Large intestine (tissue), 3 donors: ENCODE measurements around the gene ABCF2. TPM values are rescaled to one million over a fixed set of nuclear protein-coding genes. Genes with fewer than 3 reads are reported as not detected.

Experiments used
- DNase-seq, 2 donors: peaks; one replicate each; pipeline versions ENCODE4 v3.0.0 to v3.0.0-alpha.2; 2013
- H3K27ac ChIP-seq: one replicate; pipeline ENCODE4 v1.5.1; 2013; ENCODE audit warnings: low read length
- H3K27me3 ChIP-seq: 2 replicates; pipeline ENCODE4 v1.6.1; 2013; ENCODE audit warnings: low read length; ENCODE audit not compliant: control insufficient read depth, insufficient read depth
- H3K36me3 ChIP-seq: 2 replicates; pipeline ENCODE4 v1.6.1; 2013; ENCODE audit warnings: low read length; ENCODE audit not compliant: control insufficient read depth, insufficient read depth
- H3K4me1 ChIP-seq: one replicate; pipeline ENCODE4 v1.6.1; 2013; ENCODE audit warnings: low read length; ENCODE audit not compliant: control insufficient read depth, insufficient read depth
- H3K4me3 ChIP-seq: one replicate; pipeline ENCODE4 v1.5.1; 2013; ENCODE audit warnings: low read length
- H3K9me3 ChIP-seq: one replicate; pipeline ENCODE4 v1.6.1; 2013; ENCODE audit warnings: mild to moderate bottlenecking, low read depth, low read length, moderate library complexity; ENCODE audit not compliant: control insufficient read depth
- WGBS: methylation state at CpG from one replicate; pipeline ENCODE4 v1.1.5; 2013; ENCODE audit warnings: low lambda C conversion rate; ENCODE audit not compliant: insufficient coverage; 5-methylcytosine and 5-hydroxymethylcytosine counted together
- polyA plus RNA-seq: library from polyadenylated mRNA; unstranded; fragments of 120-200 nt; gene quantifications from one replicate; pipeline ENCODE4 v1.2.1, GENCODE V29; 2013

The ABCF2 gene
- polyA plus RNA-seq, 1 donor: 19.1 TPM

GRCh38 chr7:151240942-151241754 is 14.1 kb upstream of the ABCF2 start:
- peaks cover 49% of the 10 kb centered on the region for H3K36me3 ChIP-seq
- peaks cover 15% of the 10 kb centered on the region for H3K4me1 ChIP-seq
- WGBS: no CpG with 5 or more reads among the region's 7 CpGs
- no peak overlapping the region for H3K27ac ChIP-seq
- H3K4me3 ChIP-seq: no peak overlapping the region
- H3K9me3 ChIP-seq: peaks cover 8% of the 10 kb centered on the region
- H3K27me3 ChIP-seq: peaks cover 27% of the 10 kb centered on the region
- no peak for DNase-seq

- DNase-seq: no peak
- Histone ChIP-seq H3K36me3 (peaks cover 55% of the 10 kb centered on the region), H3K27me3 (peaks cover 20% of the 10 kb centered on the region), H3K4me1 (peaks cover 15% of the 10 kb centered on the region), H3K9me3 (peaks cover 5% of the 10 kb centered on the region), H3K27ac (no peak overlapping the region), H3K4me3 (no peak overlapping the region)
- no CpG with 5 or more reads among the region's 4 CpGs for WGBS
Observed at GRCh38 chr7:151240536-151240935, 13.5 kb upstream of the ABCF2 start.

GRCh38 chr7:151239837-151240459 is 12.9 kb upstream of the ABCF2 start:
- H3K27ac ChIP-seq: no peak overlapping the region
- H3K27me3 ChIP-seq: peaks cover 17% of the 10 kb centered on the region
- WGBS: no CpG with 5 or more reads among the region's 11 CpGs
- peaks cover 12% of the 10 kb centered on the region for H3K4me1 ChIP-seq
- H3K4me3 ChIP-seq: no peak overlapping the region
- peaks cover 5% of the 10 kb centered on the region for H3K9me3 ChIP-seq
- H3K36me3 ChIP-seq: peaks cover 61% of the 10 kb centered on the region
- no peak for DNase-seq

GRCh38 chr7:151238924-151239836 is 12.2 kb upstream of the ABCF2 start:
- Histone ChIP-seq H3K27ac (no peak overlapping the region), H3K36me3 (peaks cover 64% of the 10 kb centered on the region), H3K9me3 (peaks cover 5% of the 10 kb centered on the region), H3K4me3 (no peak overlapping the region), H3K4me1 (peaks cover 7% of the 10 kb centered on the region), H3K27me3 (peaks cover 10% of the 10 kb centered on the region)
- no CpG with 5 or more reads among the region's 25 CpGs for WGBS
- no peak for DNase-seq

- Histone ChIP-seq H3K36me3 (peaks cover 64% of the 10 kb centered on the region), H3K27me3 (peaks cover 3% of the 10 kb centered on the region), H3K4me1 (no peaks in the 10 kb centered on the region), H3K9me3 (peaks cover 5% of the 10 kb centered on the region), H3K4me3 (no peak overlapping the region), H3K27ac (no peak overlapping the region)
- WGBS: no CpG with 5 or more reads among the region's 17 CpGs
- no peak for DNase-seq
Observed at GRCh38 chr7:151238190-151238810, 11.3 kb upstream of the ABCF2 start.

GRCh38 chr7:151237244-151238189 is 10.5 kb upstream of the ABCF2 start:
- no peak overlapping the region for H3K27ac ChIP-seq
- H3K4me3 ChIP-seq: no peak overlapping the region
- peaks cover 64% of the 10 kb centered on the region for H3K36me3 ChIP-seq
- H3K9me3 ChIP-seq: peaks cover 5% of the 10 kb centered on the region
- no CpG with 5 or more reads among the region's 44 CpGs for WGBS
- H3K4me1 ChIP-seq: no peaks in the 10 kb centered on the region
- DNase-seq: no peak
- no peaks in the 10 kb centered on the region for H3K27me3 ChIP-seq

- Histone ChIP-seq H3K27ac (no peak overlapping the region), H3K4me3 (no peak overlapping the region), H3K9me3 (peaks cover 5% of the 10 kb centered on the region), H3K4me1 (no peaks in the 10 kb centered on the region), H3K27me3 (no peaks in the 10 kb centered on the region), H3K36me3 (peaks cover 59% of the 10 kb centered on the region)
- no CpG with 5 or more reads among the region's 13 CpGs for WGBS
- no peak for DNase-seq
Observed at GRCh38 chr7:151236406-151236805, 9.4 kb upstream of the ABCF2 start.

- Histone ChIP-seq H3K4me1 (no peaks in the 10 kb centered on the region), H3K4me3 (no peak overlapping the region), H3K9me3 (peaks cover 5% of the 10 kb centered on the region), H3K27ac (no peak overlapping the region), H3K27me3 (no peaks in the 10 kb centered on the region), H3K36me3 (peaks cover 49% of the 10 kb centered on the region)
- DNase-seq: no peak
- no CpG with 5 or more reads among the region's 28 CpGs for WGBS
Observed at GRCh38 chr7:151235091-151235787, 8.2 kb upstream of the ABCF2 start.

- peaks cover 5% of the 10 kb centered on the region for H3K9me3 ChIP-seq
- no peaks in the 10 kb centered on the region for H3K4me1 ChIP-seq
- H3K27ac ChIP-seq: no peak overlapping the region
- WGBS: no CpG with 5 or more reads among the region's 9 CpGs
- peaks cover 40% of the 10 kb centered on the region for H3K36me3 ChIP-seq
- H3K27me3 ChIP-seq: no peaks in the 10 kb centered on the region
- no peak for DNase-seq
- H3K4me3 ChIP-seq: peak overlapping the region; percentile 94
Observed at GRCh38 chr7:151233804-151234203, 6.8 kb upstream of the ABCF2 start.
